SK-N-DZ (cell line): Measurements from ENCODE around the gene NFE2L3.
"Not testable (repeated sequence)": the region's sequence is repeated elsewhere in the genome, so short reads cannot be mapped to it uniquely, and the experiment has no call there.

Experiments
- DNase-seq: peaks from one replicate; pipeline ENCODE4 v3.0.0-alpha.2; 2015; ENCODE audit warnings: low spot score

Gene NFE2L3

GRCh38 chr7:26167303-26167934, 15.4 kb downstream of the NFE2L3 start:
- DNase-seq: no peak

- no peak for DNase-seq
Measured at GRCh38 chr7:26168458-26169023, 16.5 kb downstream of the NFE2L3 start.

GRCh38 chr7:26169271-26169670, 17.3 kb downstream of the NFE2L3 start:
- no peak for DNase-seq

- DNase-seq: no peak
Measured at GRCh38 chr7:26170663-26171062, 18.7 kb downstream of the NFE2L3 start.

GRCh38 chr7:26171601-26172000, 19.6 kb downstream of the NFE2L3 start:
- no peak for DNase-seq

- DNase-seq: no peak
Measured at GRCh38 chr7:26172048-26172447, 20.1 kb downstream of the NFE2L3 start.

GRCh38 chr7:26175903-26176302, 23.9 kb downstream of the NFE2L3 start:
- DNase-seq: not testable (repeated sequence)

GRCh38 chr7:26176696-26177095, 24.7 kb downstream of the NFE2L3 start:
- not testable (repeated sequence) for DNase-seq

GRCh38 chr7:26177269-26177668, 25.3 kb downstream of the NFE2L3 start:
- DNase-seq: not testable (repeated sequence)

- no peak for DNase-seq
Measured at GRCh38 chr7:26178272-26178960, 26.4 kb downstream of the NFE2L3 start.

GRCh38 chr7:26179422-26179821, 27.4 kb downstream of the NFE2L3 start:
- no peak for DNase-seq

GRCh38 chr7:26179826-26180497, 28.0 kb downstream of the NFE2L3 start:
- no peak for DNase-seq

GRCh38 chr7:26180792-26181198, 28.8 kb downstream of the NFE2L3 start:
- DNase-seq: no peak

- no peak for DNase-seq
Measured at GRCh38 chr7:26181474-26182227, 29.7 kb downstream of the NFE2L3 start.

- no peak for DNase-seq
Measured at GRCh38 chr7:26182283-26182682, 30.3 kb downstream of the NFE2L3 start.

- peak; percentile 29 for DNase-seq
Measured at GRCh38 chr7:26182706-26183105, 30.7 kb downstream of the NFE2L3 start.

- DNase-seq: no peak
Measured at GRCh38 chr7:26183545-26184280, 31.7 kb downstream of the NFE2L3 start.

- DNase-seq: not testable (repeated sequence)
Measured at GRCh38 chr7:26184281-26185101, 32.5 kb downstream of the NFE2L3 start.

- peak; percentile 29 for DNase-seq
Measured at GRCh38 chr7:26185131-26185843, 33.3 kb downstream of the NFE2L3 start.

GRCh38 chr7:26185844-26186180, 33.8 kb downstream of the NFE2L3 start:
- DNase-seq: no peak
